Chondrocyte (in vitro differentiated cells): ENCODE measurements around the gene CCL16. TPM values are rescaled to one million over a fixed set of nuclear protein-coding genes. Genes with fewer than 3 reads are reported as not detected.

ENCODE experiments used
- DNase-seq: peaks from one replicate; pipeline ENCODE4 v3.0.0; 2021; ENCODE audit warnings: mixed read lengths, low spot score
- H3K27ac Mint-ChIP-seq: one replicate; pipeline ENCODE4 v1.8.0; 2021; ENCODE audit warnings: mild to moderate bottlenecking, moderate library complexity, mixed read lengths; ENCODE audit not compliant: unreplicated experiment
- H3K27me3 Mint-ChIP-seq: 2 replicates; pipeline ENCODE4 v1.8.0; 2021; ENCODE audit warnings: low read depth, mixed read lengths
- H3K36me3 Mint-ChIP-seq: 2 replicates; pipeline ENCODE4 v1.8.0; 2021; ENCODE audit warnings: low read depth, mixed read lengths
- H3K4me1 Mint-ChIP-seq: 2 replicates; pipeline ENCODE4 v1.8.0; 2021; ENCODE audit warnings: low read depth, mild to moderate bottlenecking, mixed read lengths
- H3K4me3 Mint-ChIP-seq: one replicate; pipeline ENCODE4 v1.8.0; 2021; ENCODE audit warnings: mild to moderate bottlenecking, moderate library complexity, mixed read lengths; ENCODE audit not compliant: unreplicated experiment
- H3K9me3 Mint-ChIP-seq: 2 replicates; pipeline ENCODE4 v1.8.0; 2021; ENCODE audit warnings: low read depth, mixed read lengths
- total RNA-seq: library from RNA; stranded (reverse); gene quantifications from 3 replicates; pipeline ENCODE4 v1.2.1, GENCODE V29; 2021
- TF ChIP-seq, protein P1 (sequence below): fragments of 200-600 bp; sonication (generic); IDR thresholded peaks from 2 replicates; pipeline ENCODE4 v1.5.0; 2021; ENCODE audit warnings: antibody characterized with exemption, mild to moderate bottlenecking, moderate library complexity

CCL16 gene
- total RNA-seq, 1 donor from 2014 or later: not detected

DNA sequence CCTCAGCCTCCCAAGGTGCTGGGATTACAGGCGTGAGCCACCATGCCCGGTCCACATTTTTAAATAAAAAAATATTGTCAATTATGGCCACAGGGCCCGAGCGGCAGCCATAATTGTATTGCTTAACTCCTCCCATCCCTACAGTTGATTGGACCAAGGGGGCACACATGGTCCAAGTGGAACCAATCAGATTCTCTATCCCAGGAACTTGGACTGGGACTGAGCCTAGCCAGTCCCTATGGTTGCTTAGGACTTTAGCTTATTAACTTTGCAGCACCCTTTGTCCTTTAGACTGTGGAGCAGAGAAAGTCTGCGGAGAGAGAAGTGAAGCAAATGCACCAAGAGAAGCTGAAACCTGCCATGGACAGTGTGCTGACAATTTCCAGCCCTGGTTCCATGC, 45.2 kb downstream of the CCL16 start:
- peaks cover 17% of the 10 kb centered on the region for H3K4me1 Mint-ChIP-seq
- no peak overlapping the region for H3K27ac Mint-ChIP-seq
- no peaks in the 10 kb centered on the region for H3K9me3 Mint-ChIP-seq
- no peak overlapping the region for H3K4me3 Mint-ChIP-seq
- TF ChIP-seq, protein P1, sequence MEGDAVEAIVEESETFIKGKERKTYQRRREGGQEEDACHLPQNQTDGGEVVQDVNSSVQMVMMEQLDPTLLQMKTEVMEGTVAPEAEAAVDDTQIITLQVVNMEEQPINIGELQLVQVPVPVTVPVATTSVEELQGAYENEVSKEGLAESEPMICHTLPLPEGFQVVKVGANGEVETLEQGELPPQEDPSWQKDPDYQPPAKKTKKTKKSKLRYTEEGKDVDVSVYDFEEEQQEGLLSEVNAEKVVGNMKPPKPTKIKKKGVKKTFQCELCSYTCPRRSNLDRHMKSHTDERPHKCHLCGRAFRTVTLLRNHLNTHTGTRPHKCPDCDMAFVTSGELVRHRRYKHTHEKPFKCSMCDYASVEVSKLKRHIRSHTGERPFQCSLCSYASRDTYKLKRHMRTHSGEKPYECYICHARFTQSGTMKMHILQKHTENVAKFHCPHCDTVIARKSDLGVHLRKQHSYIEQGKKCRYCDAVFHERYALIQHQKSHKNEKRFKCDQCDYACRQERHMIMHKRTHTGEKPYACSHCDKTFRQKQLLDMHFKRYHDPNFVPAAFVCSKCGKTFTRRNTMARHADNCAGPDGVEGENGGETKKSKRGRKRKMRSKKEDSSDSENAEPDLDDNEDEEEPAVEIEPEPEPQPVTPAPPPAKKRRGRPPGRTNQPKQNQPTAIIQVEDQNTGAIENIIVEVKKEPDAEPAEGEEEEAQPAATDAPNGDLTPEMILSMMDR: no peak
- no peaks in the 10 kb centered on the region for H3K27me3 Mint-ChIP-seq
- DNase-seq: no peak
- no peaks in the 10 kb centered on the region for H3K36me3 Mint-ChIP-seq

DNA sequence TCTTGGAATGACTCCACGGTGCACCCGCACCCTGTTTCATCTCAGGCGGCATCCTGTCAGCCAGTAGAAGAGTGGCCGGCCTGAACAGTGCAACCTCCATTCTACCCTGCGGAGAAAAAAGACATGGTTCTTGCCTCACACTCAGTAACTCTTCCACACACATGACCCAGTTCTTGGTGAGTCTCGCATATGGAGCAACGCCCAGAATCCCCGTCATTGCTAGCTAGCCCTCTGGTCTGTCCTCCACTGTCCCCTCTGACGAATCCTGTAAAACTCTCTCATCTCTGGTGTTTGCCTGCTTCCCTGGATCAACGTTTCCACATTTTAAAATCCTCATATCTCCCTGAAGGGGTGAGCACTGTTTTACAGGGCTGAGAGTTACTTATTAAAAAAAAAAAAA, 46.5 kb downstream of the CCL16 start:
- H3K4me1 Mint-ChIP-seq: peaks cover 29% of the 10 kb centered on the region
- TF ChIP-seq, protein P1: no peak
- H3K9me3 Mint-ChIP-seq: no peaks in the 10 kb centered on the region
- no peak for DNase-seq
- H3K27me3 Mint-ChIP-seq: no peaks in the 10 kb centered on the region
- no peak overlapping the region for H3K27ac Mint-ChIP-seq
- no peaks in the 10 kb centered on the region for H3K36me3 Mint-ChIP-seq
- H3K4me3 Mint-ChIP-seq: no peak overlapping the region

DNA sequence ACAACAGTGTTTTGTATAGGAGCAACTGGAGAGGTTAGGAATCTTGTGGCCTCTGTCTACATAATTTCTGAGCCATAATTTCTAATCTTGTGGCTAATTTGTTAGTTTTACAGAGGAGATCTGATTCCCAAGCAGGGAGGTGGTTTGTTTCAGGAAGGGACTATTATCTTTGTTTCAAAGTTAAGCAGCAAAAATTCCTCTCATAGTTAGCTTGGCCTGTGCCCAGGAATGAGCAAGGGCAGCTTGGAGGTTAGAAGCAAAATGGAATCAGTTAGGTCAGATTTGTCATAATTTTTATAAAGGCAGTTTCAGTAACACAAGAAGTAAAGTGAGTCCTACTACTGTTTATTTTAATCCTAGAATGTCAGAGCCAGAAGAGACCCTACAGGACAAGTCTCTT, 48.7 kb downstream of the CCL16 start:
- Mint-ChIP-seq H3K9me3 (no peaks in the 10 kb centered on the region), H3K4me3 (no peak overlapping the region), H3K4me1 (peaks cover 31% of the 10 kb centered on the region), H3K36me3 (no peaks in the 10 kb centered on the region), H3K27ac (peak overlapping the region; percentile 66), H3K27me3 (no peaks in the 10 kb centered on the region)
- TF ChIP-seq, protein P1: no peak
- DNase-seq: no peak

DNA sequence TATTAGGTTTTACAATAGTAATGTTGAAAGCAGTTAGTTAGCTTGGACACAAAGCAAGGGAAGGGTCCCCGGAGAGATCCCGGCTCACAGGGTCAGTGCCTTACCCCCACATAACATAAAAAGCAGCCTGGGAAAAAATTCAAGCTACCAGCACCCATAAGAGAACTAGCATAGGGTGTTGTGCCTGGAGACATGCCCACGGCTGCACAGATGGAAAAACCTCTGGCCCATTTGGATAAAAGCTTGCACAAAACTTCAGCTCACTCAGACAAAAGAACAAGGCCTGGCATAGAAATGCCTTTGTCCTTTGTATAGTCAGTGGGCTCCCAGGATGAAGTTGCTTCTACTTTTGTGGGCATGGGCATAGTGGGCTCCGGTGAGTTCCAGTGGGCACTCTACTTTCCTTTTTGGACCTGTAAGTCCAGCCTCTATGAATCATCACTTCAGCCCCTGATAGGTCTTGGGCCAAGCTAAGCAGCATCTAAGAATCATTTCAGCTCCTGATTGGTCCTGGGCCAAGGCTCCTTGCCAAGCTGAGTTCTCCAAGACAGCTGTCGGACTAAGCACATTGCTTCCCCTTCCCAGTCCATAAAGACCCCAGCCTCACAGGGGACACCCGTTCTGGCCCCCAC, 49.4 kb downstream of the CCL16 start:
- DNase-seq: no peak
- H3K36me3 Mint-ChIP-seq: no peaks in the 10 kb centered on the region
- TF ChIP-seq, protein P1: no peak
- no peaks in the 10 kb centered on the region for H3K9me3 Mint-ChIP-seq
- no peaks in the 10 kb centered on the region for H3K27me3 Mint-ChIP-seq
- no peak overlapping the region for H3K4me3 Mint-ChIP-seq
- H3K4me1 Mint-ChIP-seq: peaks cover 31% of the 10 kb centered on the region
- H3K27ac Mint-ChIP-seq: peak overlapping the region; percentile 66

DNA sequence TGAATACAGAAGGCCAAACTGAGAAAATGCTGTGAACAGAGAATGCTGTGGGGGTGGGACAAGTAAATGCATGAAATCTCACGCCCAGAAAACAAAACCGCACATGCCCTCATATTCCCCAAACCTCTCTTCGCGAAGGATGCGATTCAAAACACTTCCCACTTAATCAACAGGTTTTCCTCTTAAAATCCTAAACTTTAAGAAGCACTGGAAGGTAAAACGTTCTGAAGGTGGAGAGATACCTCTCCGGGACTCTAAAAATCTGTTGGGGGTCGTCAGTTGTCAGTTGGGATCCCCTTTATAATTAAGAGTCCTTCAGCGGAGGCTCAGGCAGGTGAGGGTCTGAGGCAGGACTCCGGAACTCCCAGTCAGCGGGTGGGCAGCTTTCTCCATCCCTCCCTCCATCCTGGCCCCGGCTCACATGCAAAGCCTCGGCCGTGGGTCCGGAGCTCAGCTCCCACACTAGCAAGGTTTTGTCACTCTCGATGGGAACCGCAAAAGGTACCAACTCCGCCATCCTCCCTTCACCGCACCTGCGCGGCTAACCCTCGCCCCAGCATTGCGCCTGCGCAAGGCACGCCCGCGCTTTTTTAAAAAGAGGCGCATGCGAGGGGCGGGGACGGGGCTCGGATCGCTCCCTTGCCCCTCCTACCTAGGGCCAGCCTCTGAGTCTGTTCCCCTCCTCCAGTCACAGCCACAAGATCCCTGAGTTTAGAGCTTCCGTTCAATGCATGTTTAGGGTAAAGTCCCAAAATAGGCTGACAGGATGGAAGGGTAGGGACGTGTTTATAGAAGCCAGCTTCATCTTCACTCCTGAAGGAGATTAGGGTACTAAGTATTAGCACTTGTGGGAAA, 50.9 kb downstream of the CCL16 start, which contains the start of gene RDM1:
Gene RDM1 (minus strand): TSS at position 563 of the 855 bp plus-strand sequence. CDS start 46 bp downstream, at position 517.
- no peaks in the 10 kb centered on the region for H3K36me3 Mint-ChIP-seq
- peak within 1 kb of the TSS; percentile 64 for H3K27ac Mint-ChIP-seq
- DNase-seq: no peak
- no peaks in the 10 kb centered on the region for H3K27me3 Mint-ChIP-seq
- no peaks in the 10 kb centered on the region for H3K9me3 Mint-ChIP-seq
- peaks cover 31% of the 10 kb centered on the region for H3K4me1 Mint-ChIP-seq
- TF ChIP-seq, protein P1: no peak
- peak within 1 kb of the TSS; percentile 79 for H3K4me3 Mint-ChIP-seq
